Keratinocyte (primary cell): ENCODE measurements around the gene SMAD6. TPM values are rescaled to one million over a fixed set of nuclear protein-coding genes. Genes with fewer than 3 reads are reported as not detected.

Source experiments
- DNase-seq: peaks from one replicate; pipeline ENCODE4 v3.0.0-alpha.2; 2011; ENCODE audit warnings: low read depth, missing footprints, low spot score
- FAIRE-seq: peaks from 2 replicates; lab custom pipeline; 2011; peaks lifted over from hg19 to GRCh38; lab: Jason Lieb, UNC
- H2AFZ ChIP-seq: 2 replicates; pipeline ENCODE4 v1.6.0; 2012; ENCODE audit warnings: low read length, control low read depth, inconsistent platforms; ENCODE audit not compliant: control insufficient read depth
- H3K27ac ChIP-seq: 2 replicates; pipeline ENCODE4 v1.5.1; 2011; ENCODE audit warnings: low read length; ENCODE audit not compliant: control insufficient read depth, insufficient read depth
- H3K27me3 ChIP-seq: 3 replicates; pipeline ENCODE4 v1.6.0; 2011; ENCODE audit warnings: low read length; ENCODE audit not compliant: control insufficient read depth, insufficient read depth; ENCODE audit errors: extremely low read depth
- H3K36me3 ChIP-seq, 2 experiments: 2 replicates in 1 of 2; 3 replicates in 1 of 2; pipeline ENCODE4 v1.5.1; 2011; ENCODE audit warnings: low read length in 2 of 2, mild to moderate bottlenecking in 1 of 2; ENCODE audit not compliant: control insufficient read depth in 2 of 2, insufficient read depth in 2 of 2; ENCODE audit errors: extremely low read depth in 1 of 2
- H3K4me1 ChIP-seq: 3 replicates; pipeline ENCODE4 v1.5.1; 2011; ENCODE audit warnings: low read length; ENCODE audit not compliant: control insufficient read depth, insufficient read depth; ENCODE audit errors: extremely low read depth
- H3K4me2 ChIP-seq: 3 replicates; pipeline ENCODE4 v1.6.0; 2011; ENCODE audit warnings: low read depth, low read length; ENCODE audit not compliant: control insufficient read depth, insufficient read depth; ENCODE audit errors: extremely low read depth
- H3K4me3 ChIP-seq, 3 experiments: fragments of 200-600 bp in 1 of 3; sonication (generic) in 1 of 3; 2 replicates in 2 of 3; 3 replicates in 1 of 3; pipeline ENCODE4 v1.5.1; 2011 to 2016; ENCODE audit warnings: low read length in 3 of 3, mild to moderate bottlenecking in 3 of 3, control low read depth in 2 of 3, inconsistent platforms in 1 of 3, low read depth in 1 of 3, mixed read lengths in 1 of 3, mixed run types in 1 of 3, moderate library complexity in 1 of 3; ENCODE audit not compliant: control insufficient read depth in 2 of 3, insufficient read depth in 2 of 3; ENCODE audit errors: extremely low read depth in 1 of 3
- H3K79me2 ChIP-seq: 2 replicates; pipeline ENCODE4 v1.6.0; 2012; ENCODE audit warnings: low read length; ENCODE audit not compliant: control insufficient read depth, insufficient read depth
- H3K9ac ChIP-seq: 3 replicates; pipeline ENCODE4 v1.6.0; 2011; ENCODE audit warnings: low read length; ENCODE audit not compliant: control insufficient read depth, insufficient read depth; ENCODE audit errors: extremely low read depth
- H3K9me1 ChIP-seq: 3 replicates; pipeline ENCODE4 v1.6.0; 2011; ENCODE audit warnings: low read length; ENCODE audit not compliant: control insufficient read depth, insufficient read depth; ENCODE audit errors: extremely low read depth
- H3K9me3 ChIP-seq: 2 replicates; pipeline ENCODE4 v1.5.1; 2012; ENCODE audit warnings: low read depth, low read length; ENCODE audit not compliant: control insufficient read depth
- H4K20me1 ChIP-seq: 3 replicates; pipeline ENCODE4 v1.6.0; 2011; ENCODE audit warnings: low read length; ENCODE audit not compliant: control insufficient read depth, insufficient read depth; ENCODE audit errors: extremely low read depth
- CTCF ChIP-seq, 3 experiments: IDR thresholded peaks in 1 of 3; conservative IDR thresholded peaks in 1 of 3; optimal IDR thresholded peaks in 1 of 3; 2 replicates in 2 of 3; 3 replicates in 1 of 3; pipeline versions ENCODE3 to v1.5.1; 2011; ENCODE audit warnings: low read length in 3 of 3, mild to moderate bottlenecking in 3 of 3, moderate library complexity in 2 of 3, control low read depth in 1 of 3, inconsistent platforms in 1 of 3; ENCODE audit not compliant: insufficient read depth in 2 of 3; ENCODE audit errors: extremely low read depth in 1 of 3
- EZH2 ChIP-seq: IDR thresholded peaks from one replicate; pipeline ENCODE4 v1.6.1; 2012; ENCODE audit warnings: inconsistent platforms, mild to moderate bottlenecking, low read length, moderate library complexity
- dilution Hi-C: fragments of 300-500 bp; cut with MboI; formaldehyde crosslinking; loops from one replicate; pipeline ENCODE4 v1.7.0; 2020; ENCODE audit warnings: low sequenced_read_pairs; ENCODE audit not compliant: extremely low pct_ligation_motif_present
- polyA plus RNA-seq, 5 experiments: library from polyadenylated mRNA; depleted of rRNA in 3 of 5; stranded (reverse) in 3 of 5; stranded (forward) in 1 of 5; unstranded in 1 of 5; fragments of >200 nt; gene quantifications; 1 replicate in 1 of 5; 2 replicates in 3 of 5; 3 replicates in 1 of 5; pipeline versions ENCODE4 v1.2.1 to v1.2.3, GENCODE V29; 2011 to 2012; ENCODE audit warnings: missing spikeins in 2 of 5, low read depth in 1 of 5, low replicate concordance in 1 of 5

SMAD6 gene
- polyA plus RNA-seq, 1 donor (not counting 4 experiments of a cell fraction or from before 2014, with no cell fraction given): 0.03 TPM

- Histone ChIP-seq H3K4me2 (no peak overlapping the region), H3K27ac (no peak overlapping the region), H3K9me1 (no peaks in the 10 kb centered on the region), H3K36me3 (no peaks in the 10 kb centered on the region), H3K9ac (no peak overlapping the region), H4K20me1 (no peaks in the 10 kb centered on the region), H3K4me1 (no peaks in the 10 kb centered on the region), H3K9me3 (no peaks in the 10 kb centered on the region), H2AFZ (no peak overlapping the region), H3K4me3 (no peak overlapping the region), H3K79me2 (no peaks in the 10 kb centered on the region), H3K27me3 (peaks cover 9% of the 10 kb centered on the region)
- dilution Hi-C loops: no loop called here
- FAIRE-seq (no peak), DNase-seq (no peak)
- no peak for TF ChIP-seq EZH2
- no peak for TF ChIP-seq CTCF (optimal IDR thresholded peaks at IDR 0.05 in 1 of 3, IDR thresholded peaks at IDR 0.05 in 1 of 3, conservative IDR thresholded peaks at IDR 0.05 in 1 of 3; ENCODE audit: extremely low read depth in 1 of 3, insufficient read depth in 2 of 3, low read length in 3 of 3)
Measured at GRCh38 chr15:66715720-66716655, 14.0 kb downstream of the SMAD6 start.

GRCh38 chr15:66716656-66717020 is 14.6 kb downstream of the SMAD6 start:
- Histone ChIP-seq H3K27ac (no peak overlapping the region), H4K20me1 (no peaks in the 10 kb centered on the region), H3K4me3 (no peak overlapping the region), H3K27me3 (peaks cover 9% of the 10 kb centered on the region), H3K9ac (no peak overlapping the region), H3K79me2 (no peaks in the 10 kb centered on the region), H2AFZ (no peak overlapping the region), H3K36me3 (no peaks in the 10 kb centered on the region), H3K4me1 (no peaks in the 10 kb centered on the region), H3K4me2 (no peak overlapping the region), H3K9me3 (no peaks in the 10 kb centered on the region), H3K9me1 (no peaks in the 10 kb centered on the region)
- DNase-seq (no peak), FAIRE-seq (no peak)
- TF ChIP-seq EZH2: no peak
- TF ChIP-seq CTCF (optimal IDR thresholded peaks at IDR 0.05 in 1 of 3, IDR thresholded peaks at IDR 0.05 in 1 of 3, conservative IDR thresholded peaks at IDR 0.05 in 1 of 3; ENCODE audit: extremely low read depth in 1 of 3, insufficient read depth in 2 of 3, low read length in 3 of 3): no peak
- dilution Hi-C loops: no loop called here
